ENCODE results near the gene ZNF519.

The ZNF519 gene

GRCh38 chr18:14098428-14098827 lies 33.8 kb downstream of the ZNF519 start:
- TF ChIP-seq CTCF (conservative IDR thresholded peaks at IDR 0.05; ENCODE audit: low read depth, low read length): no peak
- H3K27me3 ChIP-seq (ENCODE audit: insufficient read depth, low read depth): no peaks in the 10 kb centered on the region
- no peaks in the 10 kb centered on the region for H3K36me3 ChIP-seq (ENCODE audit: insufficient read depth)

GRCh38 chr18:14097761-14098160 lies 34.5 kb downstream of the ZNF519 start:
- H4K20me1 ChIP-seq (ENCODE audit: insufficient read depth): no peaks in the 10 kb centered on the region
- no peak overlapping the region for H3K4me2 ChIP-seq
- no peak for TF ChIP-seq CTCF (conservative IDR thresholded peaks at IDR 0.05; ENCODE audit: low read depth, low read length)
- H3K27ac ChIP-seq: no peak overlapping the region
- H3K4me1 ChIP-seq (ENCODE audit: low read depth, poor library complexity, severe bottlenecking): no peaks in the 10 kb centered on the region
- no peaks in the 10 kb centered on the region for H3K79me2 ChIP-seq (ENCODE audit: insufficient read depth, low read depth)
- no peak overlapping the region for H3K4me3 ChIP-seq (IDR thresholded peaks at IDR 0.05; ENCODE audit: insufficient read depth, low read depth, low read length)
- no peak overlapping the region for H2AFZ ChIP-seq (ENCODE audit: low read depth)
- no peak overlapping the region for H3K9ac ChIP-seq
- no peaks in the 10 kb centered on the region for H3K36me3 ChIP-seq (ENCODE audit: insufficient read depth)
- H3K27me3 ChIP-seq (ENCODE audit: insufficient read depth, low read depth): no peaks in the 10 kb centered on the region

More at GRCh38 chr18:14098428-14098827, 33.8 kb downstream of the ZNF519 start:
- H3K79me2 ChIP-seq (ENCODE audit: insufficient read depth, low read depth): no peaks in the 10 kb centered on the region
- no peak overlapping the region for H2AFZ ChIP-seq (ENCODE audit: low read depth)
- H3K4me1 ChIP-seq (ENCODE audit: low read depth, poor library complexity, severe bottlenecking): no peaks in the 10 kb centered on the region
- H3K4me2 ChIP-seq: no peak overlapping the region
- no peak overlapping the region for H3K9ac ChIP-seq
- H3K4me3 ChIP-seq (IDR thresholded peaks at IDR 0.05; ENCODE audit: insufficient read depth, low read depth, low read length): no peak overlapping the region
- no peaks in the 10 kb centered on the region for H4K20me1 ChIP-seq (ENCODE audit: insufficient read depth)
- no peak overlapping the region for H3K27ac ChIP-seq

- no peak for TF ChIP-seq CTCF (conservative IDR thresholded peaks at IDR 0.05; ENCODE audit: low read depth, low read length)
- no peaks in the 10 kb centered on the region for H3K79me2 ChIP-seq (ENCODE audit: insufficient read depth, low read depth)
- no peak overlapping the region for H3K9ac ChIP-seq
- no peaks in the 10 kb centered on the region for H4K20me1 ChIP-seq (ENCODE audit: insufficient read depth)
- no peak overlapping the region for H3K4me3 ChIP-seq (IDR thresholded peaks at IDR 0.05; ENCODE audit: insufficient read depth, low read depth, low read length)
- no peaks in the 10 kb centered on the region for H3K36me3 ChIP-seq (ENCODE audit: insufficient read depth)
- H3K4me1 ChIP-seq (ENCODE audit: low read depth, poor library complexity, severe bottlenecking): no peaks in the 10 kb centered on the region
- no peaks in the 10 kb centered on the region for H3K27me3 ChIP-seq (ENCODE audit: insufficient read depth, low read depth)
- H2AFZ ChIP-seq (ENCODE audit: low read depth): no peak overlapping the region
- no peak overlapping the region for H3K4me2 ChIP-seq
- no peak overlapping the region for H3K27ac ChIP-seq
Observed at GRCh38 chr18:14093307-14093915, 38.8 kb downstream of the ZNF519 start.

- H2AFZ ChIP-seq (ENCODE audit: low read depth): no peak overlapping the region
- H3K27me3 ChIP-seq (ENCODE audit: insufficient read depth, low read depth): no peaks in the 10 kb centered on the region
- no peaks in the 10 kb centered on the region for H3K4me1 ChIP-seq (ENCODE audit: low read depth, poor library complexity, severe bottlenecking)
- H3K27ac ChIP-seq: no peak overlapping the region
- H3K79me2 ChIP-seq (ENCODE audit: insufficient read depth, low read depth): no peaks in the 10 kb centered on the region
- no peaks in the 10 kb centered on the region for H3K36me3 ChIP-seq (ENCODE audit: insufficient read depth)
- no peaks in the 10 kb centered on the region for H4K20me1 ChIP-seq (ENCODE audit: insufficient read depth)
- no peak for TF ChIP-seq CTCF (conservative IDR thresholded peaks at IDR 0.05; ENCODE audit: low read depth, low read length)
- no peak overlapping the region for H3K9ac ChIP-seq
- no peak overlapping the region for H3K4me2 ChIP-seq
- no peak overlapping the region for H3K4me3 ChIP-seq (IDR thresholded peaks at IDR 0.05; ENCODE audit: insufficient read depth, low read depth, low read length)
Observed at GRCh38 chr18:14092625-14093306, 39.5 kb downstream of the ZNF519 start.

All from KMS-11 (cell line).